Peyer's patch (tissue), 4 donors: ENCODE measurements around the gene ARFRP1. TPM values are rescaled to one million over a fixed set of nuclear protein-coding genes. Genes with fewer than 3 reads are reported as not detected.

ENCODE experiments used
- DNase-seq, 3 donors: peaks; one replicate each; pipeline ENCODE4 v3.0.0-alpha.2; 2017 to 2019
- H3K27ac ChIP-seq, 4 donors: fragments of 200-600 bp; sonication (generic); one replicate each; pipeline ENCODE4 v1.5.1; 2016 to 2019
- H3K27me3 ChIP-seq, 2 donors: fragments of 200-600 bp; sonication (generic); one replicate each; pipeline ENCODE4 v1.5.1; 2019
- H3K36me3 ChIP-seq, 3 donors: fragments of 200-600 bp; sonication (generic); one replicate each; pipeline ENCODE4 v1.5.1; 2016 to 2019
- H3K4me1 ChIP-seq, 4 donors: fragments of 200-600 bp; sonication (generic); one replicate each; pipeline ENCODE4 v1.5.1; 2016 to 2019
- H3K4me3 ChIP-seq, 4 donors: fragments of 200-600 bp; sonication (generic); 1 replicate in 3 of 4; 2 replicates in 1 of 4; pipeline ENCODE4 v1.5.1; 2016 to 2019; ENCODE audit warnings: mild to moderate bottlenecking in 1 of 4
- H3K9me3 ChIP-seq, 4 donors: fragments of 200-600 bp; sonication (generic); one replicate each; pipeline ENCODE4 v1.5.1; 2016 to 2019; ENCODE audit warnings: mild to moderate bottlenecking in 1 of 4
- POLR2A ChIP-seq, 2 donors: fragments of 450-650 bp; IDR thresholded peaks; one replicate each; pipeline ENCODE4 v1.5.1; 2017; ENCODE audit warnings: antibody characterized with exemption in 2 of 2, mild to moderate bottlenecking in 2 of 2, moderate library complexity in 2 of 2
- total RNA-seq, 4 donors: library from RNA; depleted of rRNA; stranded (reverse); fragments of >200 nt; gene quantifications; one replicate each; pipeline ENCODE4 v1.1.0, GENCODE V29; 2016
- TF ChIP-seq, protein P1 (sequence below), 6 experiments: fragments of 450-650 bp in 4 of 6; fragments of 200-600 bp in 2 of 6; sonication (generic) in 1 of 6; IDR thresholded peaks; one replicate each; pipeline ENCODE4 v1.5.1; 2017 to 2019; ENCODE audit warnings: antibody characterized with exemption in 6 of 6, mild to moderate bottlenecking in 3 of 6, moderate library complexity in 1 of 6

ARFRP1 gene
- total RNA-seq, 4 donors from 2014 or later = 39.1 to 67.6 (median 46.3) TPM

DNA sequence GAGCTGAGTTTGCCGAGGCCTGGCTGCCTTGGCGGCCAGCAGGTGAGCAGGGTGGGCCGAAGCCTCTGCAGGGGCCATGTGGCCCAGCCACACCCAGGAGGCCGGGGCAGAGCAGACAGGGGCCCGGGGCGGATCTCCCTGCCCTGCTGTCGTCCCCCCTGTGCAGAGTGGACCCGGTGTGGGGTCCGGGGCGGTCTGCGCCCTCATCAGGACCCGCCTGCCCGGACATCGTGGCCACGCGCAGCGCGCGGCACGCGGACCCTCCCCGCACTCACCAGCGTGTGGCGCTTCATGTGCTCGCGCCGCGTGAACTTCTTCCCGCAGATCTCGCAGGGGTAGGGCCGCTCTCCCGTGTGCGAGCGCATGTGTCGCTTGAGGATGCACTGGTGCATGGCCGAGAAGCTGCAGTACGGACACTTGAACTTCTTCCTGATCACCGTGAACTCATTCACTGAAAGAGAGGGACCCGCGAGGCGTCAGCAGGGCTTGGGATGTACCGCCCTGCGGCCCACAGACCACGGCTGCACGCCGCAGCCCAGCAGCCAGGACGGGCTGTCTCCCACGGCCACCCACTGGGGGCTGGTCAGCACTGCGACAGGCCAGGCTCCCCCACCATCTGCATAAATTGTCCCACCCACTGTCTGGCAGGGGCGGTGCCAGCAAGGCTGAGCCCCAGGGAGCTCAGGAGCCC is 44.8 kb upstream of the ARFRP1 start:
- Histone ChIP-seq H3K27ac (no peak overlapping the region), H3K9me3 (no peaks in the 10 kb centered on the region), H3K4me1 (no peaks in the 10 kb centered on the region), H3K27me3 (no peaks in the 10 kb centered on the region), H3K36me3 (no peaks in the 10 kb centered on the region), H3K4me3 (no peak overlapping the region)
- DNase-seq = no peak
- TF ChIP-seq POLR2A (IDR thresholded peaks at IDR 0.05) = no peak
- TF ChIP-seq, protein P1, sequence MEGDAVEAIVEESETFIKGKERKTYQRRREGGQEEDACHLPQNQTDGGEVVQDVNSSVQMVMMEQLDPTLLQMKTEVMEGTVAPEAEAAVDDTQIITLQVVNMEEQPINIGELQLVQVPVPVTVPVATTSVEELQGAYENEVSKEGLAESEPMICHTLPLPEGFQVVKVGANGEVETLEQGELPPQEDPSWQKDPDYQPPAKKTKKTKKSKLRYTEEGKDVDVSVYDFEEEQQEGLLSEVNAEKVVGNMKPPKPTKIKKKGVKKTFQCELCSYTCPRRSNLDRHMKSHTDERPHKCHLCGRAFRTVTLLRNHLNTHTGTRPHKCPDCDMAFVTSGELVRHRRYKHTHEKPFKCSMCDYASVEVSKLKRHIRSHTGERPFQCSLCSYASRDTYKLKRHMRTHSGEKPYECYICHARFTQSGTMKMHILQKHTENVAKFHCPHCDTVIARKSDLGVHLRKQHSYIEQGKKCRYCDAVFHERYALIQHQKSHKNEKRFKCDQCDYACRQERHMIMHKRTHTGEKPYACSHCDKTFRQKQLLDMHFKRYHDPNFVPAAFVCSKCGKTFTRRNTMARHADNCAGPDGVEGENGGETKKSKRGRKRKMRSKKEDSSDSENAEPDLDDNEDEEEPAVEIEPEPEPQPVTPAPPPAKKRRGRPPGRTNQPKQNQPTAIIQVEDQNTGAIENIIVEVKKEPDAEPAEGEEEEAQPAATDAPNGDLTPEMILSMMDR (IDR thresholded peaks at IDR 0.05) = no peak

- H3K4me3 ChIP-seq = peak overlapping the region in 1 of 4 donors; percentile 3
- no peaks in the 10 kb centered on the region for H3K27me3 ChIP-seq
- no peak for DNase-seq
- H3K36me3 ChIP-seq = no peaks in the 10 kb centered on the region
- peak overlapping the region in 2 of 4 donors; percentile 36 to 66 for H3K27ac ChIP-seq
- no peaks in the 10 kb centered on the region for H3K4me1 ChIP-seq
- TF ChIP-seq, protein P1 (IDR thresholded peaks at IDR 0.05) = no peak
- no peak for TF ChIP-seq POLR2A (IDR thresholded peaks at IDR 0.05)
- no peaks in the 10 kb centered on the region for H3K9me3 ChIP-seq
These were observed 43.9 kb upstream of the ARFRP1 start for GRCh38 chr20:63751471-63752271.

- H3K27ac ChIP-seq = peak overlapping the region in 2 of 4 donors; percentile 36 to 66
- H3K27me3 ChIP-seq = no peaks in the 10 kb centered on the region
- TF ChIP-seq POLR2A (IDR thresholded peaks at IDR 0.05) = no peak
- TF ChIP-seq, protein P1 (IDR thresholded peaks at IDR 0.05) = no peak
- DNase-seq = peak in 2 of 3 donors; percentile 49 to 71
- H3K9me3 ChIP-seq = no peaks in the 10 kb centered on the region
- H3K4me3 ChIP-seq = peak overlapping the region in 1 of 4 donors; percentile 3
- no peaks in the 10 kb centered on the region for H3K4me1 ChIP-seq
- H3K36me3 ChIP-seq = no peaks in the 10 kb centered on the region
These were observed 43.2 kb upstream of the ARFRP1 start for GRCh38 chr20:63750807-63751470.

DNA sequence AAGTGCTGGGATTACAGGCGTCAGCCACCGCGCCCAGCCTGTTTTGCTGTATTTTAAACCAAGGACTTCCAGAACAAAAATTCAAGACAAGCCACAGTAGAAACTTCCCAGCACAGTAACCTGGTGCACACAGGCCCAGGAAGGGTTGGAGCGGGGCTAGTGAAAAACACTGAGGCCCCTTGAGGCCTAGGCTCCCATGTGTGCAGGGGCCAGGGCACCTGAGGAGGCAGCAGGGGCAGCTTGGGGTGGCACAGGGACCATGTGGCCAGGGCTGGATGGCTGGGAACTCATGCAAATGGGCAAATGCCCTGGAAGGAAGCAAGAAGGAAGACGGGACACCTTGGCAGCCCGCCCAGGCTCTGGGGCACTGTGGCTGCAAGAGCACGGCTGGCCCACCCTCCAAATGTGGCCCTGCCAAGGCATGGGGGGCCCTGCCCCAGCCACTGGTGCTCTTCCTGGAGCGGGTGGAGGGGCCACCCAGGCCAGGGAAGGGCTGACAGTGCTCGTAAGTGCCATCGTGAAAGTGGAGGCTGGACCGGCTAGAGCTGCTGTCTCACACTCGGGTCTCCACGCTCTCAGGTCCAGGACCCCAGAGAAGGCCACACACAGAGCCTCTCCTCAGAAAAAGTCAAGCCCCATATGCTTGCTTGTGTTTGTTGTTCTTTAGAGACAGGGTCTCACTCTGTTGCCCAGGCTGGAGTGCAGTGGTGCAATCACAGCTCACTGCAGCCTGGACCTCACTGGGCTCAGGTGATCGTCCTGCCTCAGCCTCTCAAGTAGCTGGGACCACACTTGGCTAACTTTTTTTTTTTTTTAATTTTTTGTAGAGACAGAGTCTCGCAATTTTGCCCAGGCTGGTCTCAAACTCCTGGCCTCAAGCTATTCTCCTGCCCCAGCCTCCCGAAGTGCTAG is 42.1 kb upstream of the ARFRP1 start:
- TF ChIP-seq, protein P1 (IDR thresholded peaks at IDR 0.05) = no peak
- no peak for TF ChIP-seq POLR2A (IDR thresholded peaks at IDR 0.05)
- H3K4me3 ChIP-seq = no peak overlapping the region
- H3K27me3 ChIP-seq = no peaks in the 10 kb centered on the region

GRCh38 chr20:63748934-63749270 is 41.1 kb upstream of the ARFRP1 start:
- no peak overlapping the region for H3K4me3 ChIP-seq
- H3K27me3 ChIP-seq = no peaks in the 10 kb centered on the region
- H3K36me3 ChIP-seq = no peaks in the 10 kb centered on the region
- no peaks in the 10 kb centered on the region for H3K4me1 ChIP-seq
- no peak overlapping the region for H3K27ac ChIP-seq
- H3K9me3 ChIP-seq = no peaks in the 10 kb centered on the region
- no peak for DNase-seq
- TF ChIP-seq, protein P1 (IDR thresholded peaks at IDR 0.05) = no peak
- no peak for TF ChIP-seq POLR2A (IDR thresholded peaks at IDR 0.05)

More for the DNA sequence above, 42.1 kb upstream of the ARFRP1 start:
- Histone ChIP-seq H3K27ac (no peak overlapping the region), H3K9me3 (no peaks in the 10 kb centered on the region), H3K4me1 (no peaks in the 10 kb centered on the region), H3K36me3 (no peaks in the 10 kb centered on the region)
- DNase-seq = no peak
